Lower lobe of right lung (tissue), 2 donors: ENCODE data around the gene SELPLG. TPM values are rescaled to one million over a fixed set of nuclear protein-coding genes. Genes with fewer than 3 reads are reported as not detected.

Experiments
- ATAC-seq, 2 donors: fragments of 200-7000 bp; cut with Tn5 transposase; one replicate each; pipeline ENCODE4 v1.9.1; 2020 to 2022; ENCODE audit warnings: mild to moderate bottlenecking in 2 of 2, moderate library complexity in 2 of 2
- DNase-seq: peaks from one replicate; pipeline ENCODE4 v3.0.0-alpha.2; 2020
- H3K27ac ChIP-seq: fragments of 200-600 bp; one replicate; pipeline ENCODE4 v1.8.0; 2022
- H3K27me3 ChIP-seq: fragments of 200-600 bp; one replicate; pipeline ENCODE4 v1.8.0; 2022; ENCODE audit warnings: low read depth
- H3K36me3 ChIP-seq: fragments of 200-600 bp; one replicate; pipeline ENCODE4 v1.8.0; 2022; ENCODE audit warnings: mild to moderate bottlenecking
- H3K4me1 ChIP-seq: fragments of 200-600 bp; one replicate; pipeline ENCODE4 v1.8.0; 2022
- H3K4me3 ChIP-seq: fragments of 200-600 bp; one replicate; pipeline ENCODE4 v1.8.0; 2022; ENCODE audit warnings: mild to moderate bottlenecking
- H3K9me3 ChIP-seq: fragments of 200-600 bp; one replicate; pipeline ENCODE4 v1.8.0; 2022
- intact Hi-C: fragments of 100-400 bp; cut with DNase I; formaldehyde crosslinking; loops from one replicate; pipeline ENCODE4 v1.11.0; 2022
- total RNA-seq: library from RNA; stranded (reverse); fragmentation: NEBNext Ultra II Directional; extraction: Animal tissue kit (Norgen Biotek cat#: 25700); gene quantifications from one replicate; pipeline ENCODE4 v1.2.1, GENCODE V29; 2021
- TF ChIP-seq, protein P1 (sequence below): fragments of 200-600 bp; IDR thresholded peaks from one replicate; pipeline ENCODE4 v1.8.0; 2022; ENCODE audit warnings: antibody characterized with exemption, mild to moderate bottlenecking
- donor health status: DM: no; HTN: yes; CAD: no; lungs with severe emphysema.

The SELPLG gene
- total RNA-seq, 1 donor from 2014 or later = 59.9 TPM

DNA sequence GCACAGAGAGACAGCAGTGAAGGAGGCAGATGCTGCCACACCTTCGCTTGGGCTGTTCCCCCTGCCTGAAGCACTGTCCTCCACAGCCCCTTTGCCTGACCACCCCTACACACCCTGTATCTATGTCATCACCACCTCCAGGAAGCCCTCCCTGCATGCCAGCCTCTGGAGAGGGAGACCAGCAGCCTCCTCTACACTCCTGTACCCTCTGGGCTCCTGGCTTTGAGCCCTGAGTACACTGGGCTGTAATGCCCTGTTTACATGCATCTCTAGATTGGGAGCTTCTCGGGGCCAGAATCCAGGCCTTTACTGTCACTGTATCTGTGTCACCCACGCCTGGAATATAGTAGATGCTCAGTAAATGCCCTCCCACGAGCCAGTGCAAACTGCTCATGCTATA is 30.0 kb downstream of the SELPLG start:
- Histone ChIP-seq H3K4me3 (no peak overlapping the region), H3K4me1 (no peaks in the 10 kb centered on the region), H3K9me3 (no peaks in the 10 kb centered on the region), H3K27ac (no peak overlapping the region), H3K27me3 (no peaks in the 10 kb centered on the region), H3K36me3 (no peaks in the 10 kb centered on the region)
- DNase-seq (no peak), ATAC-seq (no peak)
- intact Hi-C loops = no loop called here
- TF ChIP-seq, protein P1, sequence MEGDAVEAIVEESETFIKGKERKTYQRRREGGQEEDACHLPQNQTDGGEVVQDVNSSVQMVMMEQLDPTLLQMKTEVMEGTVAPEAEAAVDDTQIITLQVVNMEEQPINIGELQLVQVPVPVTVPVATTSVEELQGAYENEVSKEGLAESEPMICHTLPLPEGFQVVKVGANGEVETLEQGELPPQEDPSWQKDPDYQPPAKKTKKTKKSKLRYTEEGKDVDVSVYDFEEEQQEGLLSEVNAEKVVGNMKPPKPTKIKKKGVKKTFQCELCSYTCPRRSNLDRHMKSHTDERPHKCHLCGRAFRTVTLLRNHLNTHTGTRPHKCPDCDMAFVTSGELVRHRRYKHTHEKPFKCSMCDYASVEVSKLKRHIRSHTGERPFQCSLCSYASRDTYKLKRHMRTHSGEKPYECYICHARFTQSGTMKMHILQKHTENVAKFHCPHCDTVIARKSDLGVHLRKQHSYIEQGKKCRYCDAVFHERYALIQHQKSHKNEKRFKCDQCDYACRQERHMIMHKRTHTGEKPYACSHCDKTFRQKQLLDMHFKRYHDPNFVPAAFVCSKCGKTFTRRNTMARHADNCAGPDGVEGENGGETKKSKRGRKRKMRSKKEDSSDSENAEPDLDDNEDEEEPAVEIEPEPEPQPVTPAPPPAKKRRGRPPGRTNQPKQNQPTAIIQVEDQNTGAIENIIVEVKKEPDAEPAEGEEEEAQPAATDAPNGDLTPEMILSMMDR = no peak

DNA sequence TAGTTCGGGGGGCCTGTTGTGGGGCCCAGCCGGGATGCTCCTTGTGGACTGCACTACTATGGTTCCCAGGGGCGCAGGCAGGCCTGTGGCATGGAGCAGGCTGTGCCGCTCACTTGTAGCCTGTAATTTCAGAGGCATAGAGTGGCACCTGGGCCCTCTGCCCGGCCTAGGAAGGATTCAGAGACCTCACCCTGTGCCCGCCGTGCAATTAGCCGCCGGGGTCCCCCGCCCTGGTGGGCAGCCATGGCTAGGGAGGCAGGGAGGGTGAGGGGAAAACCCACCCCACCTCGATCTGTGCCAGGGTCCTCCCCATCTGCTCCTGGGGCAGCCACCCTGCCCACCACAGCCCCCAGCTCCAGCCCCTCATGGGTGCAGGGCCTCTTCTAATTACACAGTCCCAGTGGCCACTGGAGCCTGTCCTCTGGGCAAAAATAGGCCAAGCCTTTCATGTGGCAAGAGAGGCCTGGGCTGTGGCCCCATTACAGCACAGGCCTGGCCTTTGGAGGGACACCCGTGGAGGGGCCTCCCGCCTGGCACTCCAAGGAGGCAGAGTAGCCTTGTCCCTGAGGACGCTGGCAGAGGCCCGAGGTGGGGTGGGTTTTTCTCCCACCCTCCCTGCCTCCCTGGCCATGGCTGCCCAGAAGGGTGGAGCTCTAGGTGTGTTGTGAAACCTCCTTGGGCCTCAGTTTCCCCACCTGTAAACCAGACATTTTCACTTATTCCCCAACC is 30.6 kb downstream of the SELPLG start:
- no peak for ATAC-seq
- no peak overlapping the region for H3K27ac ChIP-seq
- no peaks in the 10 kb centered on the region for H3K4me1 ChIP-seq
- no peaks in the 10 kb centered on the region for H3K36me3 ChIP-seq
- no peak for DNase-seq
- TF ChIP-seq, protein P1 = no peak
- intact Hi-C loops = no loop called here
- H3K4me3 ChIP-seq = no peak overlapping the region
- H3K27me3 ChIP-seq = no peaks in the 10 kb centered on the region
- no peaks in the 10 kb centered on the region for H3K9me3 ChIP-seq

DNA sequence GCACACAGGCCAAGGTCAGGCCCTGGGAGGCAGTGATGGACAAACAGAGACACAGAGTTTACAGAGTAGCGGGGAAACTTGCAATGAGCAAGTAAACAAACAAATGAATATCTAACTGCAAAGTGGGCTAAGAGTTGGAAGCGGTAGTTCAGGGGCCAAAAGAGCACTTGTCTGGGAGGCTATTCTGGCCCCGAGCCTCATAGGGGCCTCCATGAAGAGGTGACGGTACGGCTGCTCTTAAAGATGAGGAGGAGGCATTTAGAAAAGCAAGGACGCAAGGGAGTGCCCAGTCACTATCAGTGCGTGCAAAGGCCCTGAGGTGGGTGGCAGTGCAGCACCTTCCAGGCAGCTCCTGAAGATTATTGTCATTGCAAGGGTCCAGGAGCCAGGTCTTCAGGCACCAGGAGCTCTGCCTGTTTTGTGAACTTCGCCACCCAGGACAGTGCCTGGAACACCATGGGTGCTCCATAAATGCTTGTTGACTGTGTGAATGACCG is 31.4 kb downstream of the SELPLG start:
- no peak for ATAC-seq

DNA sequence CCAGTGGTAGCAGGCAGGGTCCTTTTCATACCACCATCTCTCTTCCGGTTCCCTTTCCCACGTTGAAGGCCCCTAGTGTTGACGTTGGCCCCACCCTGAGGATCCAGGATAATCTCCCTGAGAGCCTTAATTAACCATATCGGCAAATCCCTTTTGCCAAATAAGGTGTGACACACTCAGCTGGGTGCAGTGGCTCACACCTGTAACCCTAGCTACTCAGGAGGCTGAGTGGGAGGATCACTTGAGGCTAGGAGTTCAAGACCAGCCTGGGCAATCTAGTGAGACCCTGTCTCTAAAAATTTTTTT is 33.0 kb downstream of the SELPLG start:
- TF ChIP-seq, protein P1 = no peak
- H3K9me3 ChIP-seq = no peaks in the 10 kb centered on the region
- DNase-seq (no peak), ATAC-seq (no peak)
- no peaks in the 10 kb centered on the region for H3K4me1 ChIP-seq
- H3K4me3 ChIP-seq = no peak overlapping the region
- intact Hi-C loops = no loop called here
- H3K36me3 ChIP-seq = no peaks in the 10 kb centered on the region
- no peaks in the 10 kb centered on the region for H3K27me3 ChIP-seq
- no peak overlapping the region for H3K27ac ChIP-seq

More for the DNA sequence above, 31.4 kb downstream of the SELPLG start:
- Histone ChIP-seq H3K36me3 (no peaks in the 10 kb centered on the region), H3K4me1 (no peaks in the 10 kb centered on the region), H3K4me3 (no peak overlapping the region), H3K27ac (no peak overlapping the region), H3K27me3 (no peaks in the 10 kb centered on the region), H3K9me3 (no peaks in the 10 kb centered on the region)
- TF ChIP-seq, protein P1 = no peak
- intact Hi-C loops = no loop called here
- DNase-seq = no peak

DNA sequence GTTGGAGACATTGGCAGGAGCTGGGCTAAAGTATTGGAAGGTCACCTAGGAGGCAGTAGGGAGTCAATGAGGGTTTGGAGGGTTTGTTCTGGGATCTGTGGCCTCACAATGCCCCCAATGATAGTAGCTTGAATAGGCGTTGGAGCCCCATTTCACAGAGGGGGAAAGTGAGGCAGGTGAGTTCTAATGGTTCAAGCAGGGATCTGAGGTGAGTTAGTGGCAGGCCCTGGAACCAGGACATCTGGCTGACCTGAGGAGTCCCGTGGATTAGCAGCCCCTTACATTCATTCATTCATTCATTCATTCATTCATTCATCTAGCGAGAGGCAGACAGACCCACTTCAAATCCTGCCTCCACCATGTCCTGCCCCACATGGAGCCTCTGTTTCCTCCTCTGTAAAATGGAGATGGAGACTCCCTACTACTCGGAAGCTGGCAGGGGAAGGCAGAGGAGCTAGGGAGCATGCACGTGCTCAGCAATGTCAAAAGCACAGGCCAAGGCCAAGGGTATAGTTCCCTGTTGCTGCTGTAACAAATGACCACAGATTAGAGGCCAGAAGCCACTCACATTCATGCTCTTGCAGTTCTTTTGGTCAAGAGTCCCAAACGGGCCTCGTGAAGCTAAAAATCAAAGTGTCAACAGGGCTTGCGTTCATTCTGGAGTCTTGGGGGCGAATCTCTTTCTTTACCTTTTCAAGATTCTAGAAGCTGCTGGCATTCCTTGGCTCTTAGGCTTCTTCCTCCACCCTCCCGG is 33.6 kb downstream of the SELPLG start:
- Histone ChIP-seq H3K27ac (no peak overlapping the region), H3K9me3 (no peaks in the 10 kb centered on the region), H3K4me1 (no peaks in the 10 kb centered on the region), H3K36me3 (no peaks in the 10 kb centered on the region), H3K27me3 (no peaks in the 10 kb centered on the region), H3K4me3 (no peak overlapping the region)
- intact Hi-C loops = no loop called here
- ATAC-seq (no peak), DNase-seq (no peak)
- TF ChIP-seq, protein P1 = no peak
